Transverse colon (tissue), 4 donors: ENCODE results near the gene FREM2.

Source experiments
- EP300 ChIP-seq: sonication (generic); formaldehyde crosslinking; IDR thresholded peaks from one replicate; pipeline ENCODE4 v1.6.1; 2017; ENCODE audit warnings: antibody characterized with exemption, low read depth
- POLR2A ChIP-seq: fragments of 450-650 bp; IDR thresholded peaks from one replicate; pipeline ENCODE4 v1.6.1; 2016; ENCODE audit warnings: antibody characterized with exemption, mild to moderate bottlenecking, moderate library complexity
- POLR2AphosphoS5 ChIP-seq, 3 donors: sonication (generic); formaldehyde crosslinking; IDR thresholded peaks; one replicate each; pipeline ENCODE4 v1.6.1; 2016; ENCODE audit warnings: antibody characterized with exemption in 3 of 3
- TF ChIP-seq, protein P1 (sequence below), 5 experiments: fragments of 200-600 bp in 3 of 5; fragments of 450-650 bp in 2 of 5; sonication (generic) in 3 of 5; IDR thresholded peaks; 1 replicate in 2 of 5; 2 replicates in 3 of 5; pipeline ENCODE4 v1.5.1; 2016 to 2017; ENCODE audit warnings: antibody characterized with exemption in 5 of 5, inconsistent platforms in 3 of 5, mild to moderate bottlenecking in 2 of 5, moderate library complexity in 1 of 5

DNA sequence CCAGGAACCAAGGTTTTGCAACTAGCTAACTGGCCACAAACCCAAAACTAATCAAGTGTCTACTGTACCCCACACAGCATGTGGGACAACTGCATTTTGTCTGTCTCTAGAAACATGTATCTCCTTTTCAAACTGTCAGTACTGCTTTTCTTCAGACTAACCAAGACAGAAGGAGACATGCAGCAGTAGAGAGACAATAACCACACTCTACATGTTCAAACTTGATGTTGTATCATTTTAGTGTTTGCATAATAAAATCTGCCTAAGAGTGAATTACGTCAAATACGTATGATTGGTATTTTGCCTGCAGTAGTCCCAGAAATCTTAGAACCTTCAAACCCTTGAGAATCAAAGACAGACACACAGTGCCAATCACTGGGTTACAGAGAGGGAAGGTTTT, 22.0 kb upstream of the FREM2 start:
- TF ChIP-seq, protein P1, sequence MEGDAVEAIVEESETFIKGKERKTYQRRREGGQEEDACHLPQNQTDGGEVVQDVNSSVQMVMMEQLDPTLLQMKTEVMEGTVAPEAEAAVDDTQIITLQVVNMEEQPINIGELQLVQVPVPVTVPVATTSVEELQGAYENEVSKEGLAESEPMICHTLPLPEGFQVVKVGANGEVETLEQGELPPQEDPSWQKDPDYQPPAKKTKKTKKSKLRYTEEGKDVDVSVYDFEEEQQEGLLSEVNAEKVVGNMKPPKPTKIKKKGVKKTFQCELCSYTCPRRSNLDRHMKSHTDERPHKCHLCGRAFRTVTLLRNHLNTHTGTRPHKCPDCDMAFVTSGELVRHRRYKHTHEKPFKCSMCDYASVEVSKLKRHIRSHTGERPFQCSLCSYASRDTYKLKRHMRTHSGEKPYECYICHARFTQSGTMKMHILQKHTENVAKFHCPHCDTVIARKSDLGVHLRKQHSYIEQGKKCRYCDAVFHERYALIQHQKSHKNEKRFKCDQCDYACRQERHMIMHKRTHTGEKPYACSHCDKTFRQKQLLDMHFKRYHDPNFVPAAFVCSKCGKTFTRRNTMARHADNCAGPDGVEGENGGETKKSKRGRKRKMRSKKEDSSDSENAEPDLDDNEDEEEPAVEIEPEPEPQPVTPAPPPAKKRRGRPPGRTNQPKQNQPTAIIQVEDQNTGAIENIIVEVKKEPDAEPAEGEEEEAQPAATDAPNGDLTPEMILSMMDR (IDR thresholded peaks at IDR 0.05) = no peak
- TF ChIP-seq POLR2AphosphoS5 (IDR thresholded peaks at IDR 0.05) (no peak), POLR2A (no peak), EP300 (no peak)
